ENCODE data around the gene SWT1.

DNA sequence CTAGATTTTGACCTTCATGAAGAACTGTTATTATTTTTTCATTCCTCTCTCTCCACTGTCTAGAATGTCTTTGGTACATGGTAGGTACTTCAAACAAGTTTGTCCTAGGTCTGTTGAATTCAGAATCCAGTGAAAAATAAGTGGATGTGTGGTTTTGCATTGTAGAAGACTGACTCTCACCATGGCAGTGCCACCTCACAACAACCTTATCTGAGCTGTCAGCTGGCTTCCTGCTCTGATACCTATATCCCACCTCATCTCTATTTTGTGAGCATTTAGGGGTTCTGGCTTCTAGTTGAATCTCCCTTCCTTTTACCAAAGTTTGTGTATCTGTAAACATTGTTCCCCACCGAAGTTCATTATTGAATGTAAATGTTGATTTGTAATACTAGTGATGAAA is 9.1 kb downstream of the SWT1 start:
- TF ChIP-seq, protein P1, sequence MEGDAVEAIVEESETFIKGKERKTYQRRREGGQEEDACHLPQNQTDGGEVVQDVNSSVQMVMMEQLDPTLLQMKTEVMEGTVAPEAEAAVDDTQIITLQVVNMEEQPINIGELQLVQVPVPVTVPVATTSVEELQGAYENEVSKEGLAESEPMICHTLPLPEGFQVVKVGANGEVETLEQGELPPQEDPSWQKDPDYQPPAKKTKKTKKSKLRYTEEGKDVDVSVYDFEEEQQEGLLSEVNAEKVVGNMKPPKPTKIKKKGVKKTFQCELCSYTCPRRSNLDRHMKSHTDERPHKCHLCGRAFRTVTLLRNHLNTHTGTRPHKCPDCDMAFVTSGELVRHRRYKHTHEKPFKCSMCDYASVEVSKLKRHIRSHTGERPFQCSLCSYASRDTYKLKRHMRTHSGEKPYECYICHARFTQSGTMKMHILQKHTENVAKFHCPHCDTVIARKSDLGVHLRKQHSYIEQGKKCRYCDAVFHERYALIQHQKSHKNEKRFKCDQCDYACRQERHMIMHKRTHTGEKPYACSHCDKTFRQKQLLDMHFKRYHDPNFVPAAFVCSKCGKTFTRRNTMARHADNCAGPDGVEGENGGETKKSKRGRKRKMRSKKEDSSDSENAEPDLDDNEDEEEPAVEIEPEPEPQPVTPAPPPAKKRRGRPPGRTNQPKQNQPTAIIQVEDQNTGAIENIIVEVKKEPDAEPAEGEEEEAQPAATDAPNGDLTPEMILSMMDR (IDR thresholded peaks at IDR 0.05): no peak
- TF ChIP-seq POLR2AphosphoS5 (IDR thresholded peaks at IDR 0.05): no peak
